H1 (cell line): ENCODE results near the gene ZFP57. TPM values are rescaled to one million over a fixed set of nuclear protein-coding genes. Genes with fewer than 3 reads are reported as not detected.
A peak's percentile ranks its signal among the peaks of the same experiment; 100 is the strongest.

Source experiments
- CTCF ChIA-PET: fragments of 300-600 bp; sonication (Branson Sonifier 250); formaldehyde crosslinking; loops from one replicate; lab custom pipeline; 2021; ENCODE audit not compliant: partially characterized antibody; lab: Charles Lee
- POLR2A ChIA-PET: fragments of 300-600 bp; sonication (Branson Sonifier 250); formaldehyde crosslinking; loops from one replicate; lab custom pipeline; 2021; ENCODE audit warnings: inconsistent platforms; ENCODE audit not compliant: partially characterized antibody; lab: Charles Lee
- DNase-seq, 2 experiments: peaks; one replicate each; pipeline versions ENCODE4 v3.0.0 to v3.0.0-alpha.2; 2010 to 2022; ENCODE audit warnings: low spot score in 2 of 2, low read depth in 1 of 2, mixed read lengths in 1 of 2
- FAIRE-seq: peaks from 2 replicates; lab custom pipeline; 2011; peaks lifted over from hg19 to GRCh38; lab: Jason Lieb, UNC
- H2AFZ ChIP-seq: 2 replicates; pipeline ENCODE4 v1.8.1; 2012; ENCODE audit warnings: low read length, inconsistent platforms
- H2AK5ac ChIP-seq: 2 replicates; pipeline ENCODE4 v1.6.1; 2013; ENCODE audit warnings: low read depth, low read length
- H2BK120ac ChIP-seq: replicated peaks from 2 replicates; pipeline ENCODE3; 2013; ENCODE audit warnings: low read depth, low read length, inconsistent platforms
- H2BK12ac ChIP-seq: 2 replicates; pipeline ENCODE4 v1.6.1; 2013; ENCODE audit warnings: low read depth, low read length
- H2BK15ac ChIP-seq: 2 replicates; pipeline ENCODE4 v1.6.1; 2013; ENCODE audit warnings: low read length
- H2BK20ac ChIP-seq: 2 replicates; pipeline ENCODE4 v1.6.1; 2013; ENCODE audit warnings: low read length
- H2BK5ac ChIP-seq: 2 replicates; pipeline ENCODE4 v1.6.1; 2013; ENCODE audit warnings: low read depth, low read length
- H3K14ac ChIP-seq: 2 replicates; pipeline ENCODE4 v1.6.1; 2013; ENCODE audit warnings: inconsistent platforms; ENCODE audit not compliant: insufficient read length
- H3K18ac ChIP-seq: 2 replicates; pipeline ENCODE4 v1.6.1; 2013; ENCODE audit warnings: low read length; ENCODE audit errors: extremely low read depth
- H3K23ac ChIP-seq: 2 replicates; pipeline ENCODE4 v1.6.1; 2013; ENCODE audit warnings: inconsistent platforms; ENCODE audit not compliant: insufficient read length
- H3K23me2 ChIP-seq: 2 replicates; pipeline ENCODE4 v1.6.1; 2013; ENCODE audit warnings: low read depth, low read length
- H3K27ac ChIP-seq: 2 replicates; pipeline ENCODE4 v1.6.1; 2011; ENCODE audit warnings: low read depth, low read length, inconsistent platforms
- H3K27me3 ChIP-seq, 4 experiments: replicated peaks in 1 of 4; 1 replicate in 1 of 4; 2 replicates in 3 of 4; pipeline versions ENCODE4 v1.6.1 to v1.8.1; 2011 to 2013; ENCODE audit warnings: low read length in 3 of 4, mild to moderate bottlenecking in 3 of 4, inconsistent platforms in 2 of 4, mixed read lengths in 2 of 4, moderate library complexity in 1 of 4; ENCODE audit not compliant: control insufficient read depth in 3 of 4, insufficient read depth in 3 of 4; ENCODE audit errors: extremely low read depth in 1 of 4
- H3K36me3 ChIP-seq, 4 experiments: 2 replicates each; pipeline versions ENCODE4 v1.6.1 to v1.8.1; 2011 to 2013; ENCODE audit warnings: mild to moderate bottlenecking in 4 of 4, low read length in 3 of 4, moderate library complexity in 2 of 4, control low read depth in 1 of 4, inconsistent platforms in 1 of 4; ENCODE audit not compliant: insufficient read depth in 4 of 4, control insufficient read depth in 2 of 4
- H3K4ac ChIP-seq: replicated peaks from 2 replicates; pipeline ENCODE3; 2013; ENCODE audit warnings: low read length, low read depth, mixed read lengths, inconsistent platforms; ENCODE audit not compliant: insufficient read length
- H3K4me1 ChIP-seq, 4 experiments: replicated peaks in 1 of 4; 1 replicate in 1 of 4; 2 replicates in 3 of 4; pipeline versions ENCODE4 v1.6.1 to v1.8.1; 2011 to 2013; ENCODE audit warnings: low read length in 3 of 4, inconsistent platforms in 2 of 4, mixed read lengths in 1 of 4; ENCODE audit not compliant: insufficient read depth in 4 of 4, control insufficient read depth in 3 of 4
- H3K4me2 ChIP-seq, 2 experiments: 2 replicates each; pipeline versions ENCODE4 v1.6.1 to v1.8.1; 2011 to 2013; ENCODE audit warnings: low read depth in 2 of 2, low read length in 2 of 2, control low read depth in 1 of 2, inconsistent platforms in 1 of 2, mild to moderate bottlenecking in 1 of 2; ENCODE audit not compliant: insufficient read depth in 1 of 2
- H3K4me3 ChIP-seq, 4 experiments: fragments of 200-600, 300-600 bp in 1 of 4; sonication (generic), shearing (Covaris generic), sonication (Bioruptor Twin) in 1 of 4; 2 replicates each; pipeline versions ENCODE4 v1.5.1 to v1.8.1; 2011 to 2016; ENCODE audit warnings: low read length in 4 of 4, low read depth in 3 of 4, control low read depth in 2 of 4, inconsistent platforms in 2 of 4, mild to moderate bottlenecking in 2 of 4, mixed read lengths in 1 of 4, moderate library complexity in 1 of 4; ENCODE audit not compliant: insufficient read depth in 2 of 4; ENCODE audit errors: extremely low read depth in 1 of 4
- H3K56ac ChIP-seq: replicated peaks from 2 replicates; pipeline ENCODE3; 2013; ENCODE audit warnings: low read depth, mild to moderate bottlenecking, mixed read lengths, low read length, inconsistent platforms; ENCODE audit not compliant: insufficient read length
- H3K79me1 ChIP-seq: 2 replicates; pipeline ENCODE4 v1.6.1; 2013; ENCODE audit warnings: low read depth, low read length, control low read depth
- H3K79me2 ChIP-seq, 2 experiments: 2 replicates each; pipeline versions ENCODE4 v1.6.1 to v1.8.1; 2012 to 2013; ENCODE audit warnings: low read length in 2 of 2, mild to moderate bottlenecking in 2 of 2, inconsistent platforms in 1 of 2; ENCODE audit not compliant: insufficient read depth in 2 of 2, control insufficient read depth in 1 of 2
- H3K9ac ChIP-seq, 4 experiments: replicated peaks in 1 of 4; 1 replicate in 1 of 4; 2 replicates in 3 of 4; pipeline versions ENCODE4 v1.6.1 to v1.8.1; 2011 to 2013; ENCODE audit warnings: low read depth in 3 of 4, low read length in 3 of 4, control low read depth in 2 of 4, mild to moderate bottlenecking in 2 of 4, moderate library complexity in 2 of 4, inconsistent platforms in 1 of 4; ENCODE audit errors: extremely low read depth in 1 of 4
- H3K9me3 ChIP-seq, 2 experiments: 2 replicates each; pipeline versions ENCODE4 v1.6.1 to v1.8.1; 2012 to 2013; ENCODE audit warnings: mild to moderate bottlenecking in 2 of 2, moderate library complexity in 2 of 2, control low read depth in 1 of 2, inconsistent platforms in 1 of 2, low read depth in 1 of 2, low read length in 1 of 2, mixed read lengths in 1 of 2; ENCODE audit not compliant: insufficient read depth in 2 of 2
- H4K20me1 ChIP-seq, 2 experiments: replicated peaks in 1 of 2; 2 replicates each; pipeline versions ENCODE3 to v1.8.1; 2011 to 2013; ENCODE audit warnings: inconsistent platforms in 2 of 2, low read length in 2 of 2, mild to moderate bottlenecking in 1 of 2; ENCODE audit not compliant: insufficient read depth in 2 of 2, control insufficient read depth in 1 of 2
- H4K5ac ChIP-seq: 2 replicates; pipeline ENCODE4 v1.6.1; 2013; ENCODE audit warnings: low read length, low read depth, mixed read lengths, inconsistent platforms; ENCODE audit not compliant: insufficient read length
- H4K8ac ChIP-seq: 2 replicates; pipeline ENCODE4 v1.8.0; 2013; ENCODE audit warnings: mild to moderate bottlenecking, moderate library complexity, low read length, inconsistent platforms; ENCODE audit not compliant: insufficient read depth; ENCODE audit errors: extremely low read depth
- H4K91ac ChIP-seq: replicated peaks from 2 replicates; pipeline ENCODE3; 2013; ENCODE audit warnings: low read length, mixed read lengths, inconsistent platforms; ENCODE audit not compliant: insufficient read length
- BRCA1 ChIP-seq: IDR thresholded peaks from 2 replicates; pipeline ENCODE4 v1.6.1; 2012; ENCODE audit warnings: low read depth, low read length, improper control_type of control experiment
- CHD1 ChIP-seq: IDR thresholded peaks from 2 replicates; pipeline ENCODE4 v1.6.1; 2012; ENCODE audit warnings: low read depth, low read length, improper control_type of control experiment
- CREB1 ChIP-seq: IDR thresholded peaks from 2 replicates; pipeline ENCODE4 v1.6.1; 2012; ENCODE audit warnings: inconsistent platforms
- GABPA ChIP-seq: IDR thresholded peaks from 2 replicates; pipeline ENCODE4 v1.6.1; 2011; ENCODE audit warnings: mild to moderate bottlenecking, low read length, moderate library complexity, borderline replicate concordance; ENCODE audit not compliant: insufficient read depth
- PHF8 ChIP-seq: fragments of 200-600 bp; sonication (generic); conservative IDR thresholded peaks from 2 replicates; pipeline ENCODE4 v1.7.1; 2012; ENCODE audit warnings: low read depth, mild to moderate bottlenecking, inconsistent platforms, low read length, moderate library complexity
- POU5F1 ChIP-seq: IDR thresholded peaks from 2 replicates; pipeline ENCODE4 v1.6.1; 2011; ENCODE audit warnings: low read depth, mild to moderate bottlenecking, low read length, moderate library complexity
- SRF ChIP-seq: IDR thresholded peaks from 2 replicates; pipeline ENCODE4 v1.6.1; 2011; ENCODE audit warnings: mild to moderate bottlenecking, low read depth, low read length, moderate library complexity
- TAF1 ChIP-seq: IDR thresholded peaks from 2 replicates; pipeline ENCODE4 v1.6.1; 2011; ENCODE audit warnings: mild to moderate bottlenecking, low read depth, low read length
- WGBS, 2 experiments: shearing (Covaris generic) in 1 of 2; methylation state at CpG; one replicate each; pipeline versions ENCODE4 v1.1.6 to v1.1.7; 2013 to 2015; ENCODE audit warnings: low lambda C conversion rate in 2 of 2, mixed read lengths in 2 of 2, inconsistent platforms in 1 of 2, low coverage in 1 of 2, missing lambda C conversion rate in 1 of 2; ENCODE audit not compliant: insufficient replicate concordance in 2 of 2, insufficient coverage in 1 of 2, insufficient read length in 1 of 2; ENCODE audit errors: extremely low coverage in 1 of 2, missing lambda C conversion rate in 1 of 2; 5-methylcytosine and 5-hydroxymethylcytosine counted together
- polyA plus RNA-seq, 7 experiments: library from polyadenylated mRNA; depleted of rRNA in 3 of 7; stranded (reverse) in 5 of 7; unstranded in 2 of 7; fragments of >200 nt in 5 of 7; fragments of 200-250 nt in 2 of 7; gene quantifications; 1 replicate in 5 of 7; 2 replicates in 1 of 7; 4 replicates in 1 of 7; pipeline versions ENCODE4 v1.2.1 to v1.2.3, GENCODE V29; 2011 to 2013; ENCODE audit warnings: missing spikeins in 2 of 7, mixed read lengths in 2 of 7
- total RNA-seq: library from RNA; stranded (reverse); fragmentation: NEBNext Ultra II Directional; extraction: Animal tissue kit (Norgen Biotek cat#: 25700); gene quantifications from 2 replicates; pipeline ENCODE4 v1.2.1, GENCODE V29; 2021

ZFP57 gene
- total and polyA plus RNA-seq, 2 of the 8 experiments (the other 6 are each of a cell fraction or from before 2014, with no cell fraction given), result 0.85 to 1.2 TPM

GRCh38 chr6:29652198-29652584, 28.8 kb downstream of the ZFP57 start:
- no peak overlapping the region for H3K27ac ChIP-seq

More at GRCh38 chr6:29652198-29652584, 28.8 kb downstream of the ZFP57 start:
- no peak overlapping the region for H3K14ac ChIP-seq
- no peaks in the 10 kb centered on the region for H3K79me1 ChIP-seq
- FAIRE-seq, result no peak
- no peak overlapping the region for H2AK5ac ChIP-seq
- H3K36me3 ChIP-seq, result no peaks in the 10 kb centered on the region
- ChIA-PET CTCF (interaction anchor here (0.7 to 33.1 kb wide), 12 partner anchors 4 to 98 kb away, joined by 3 to 658 read pairs (median 23); partner anchors contain the start of genes GABBR1, MOG and ZFP57), POLR2A (interaction anchor here (7.7 kb wide), 1 partner anchor 11 kb away, joined by 78 read pairs; no protein-coding TSS in a partner anchor)
- no peaks in the 10 kb centered on the region for H3K79me2 ChIP-seq
- H3K4me2 ChIP-seq, result no peak overlapping the region
- H2BK5ac ChIP-seq, result no peak overlapping the region; the same call in 1 of the 2 replicates
- DNase-seq, result no peak
- no peak overlapping the region for H3K18ac ChIP-seq
- H2BK120ac ChIP-seq, result no peak overlapping the region
- no peak overlapping the region for H3K56ac ChIP-seq
- no peak overlapping the region for H3K4me3 ChIP-seq
- peaks cover 7 to 21% (median 14%) of the 10 kb centered on the region in 4 experiments for H3K4me1 ChIP-seq
- no peak overlapping the region for H2BK15ac ChIP-seq
- H2BK12ac ChIP-seq, result peak overlapping the region; percentile 77; the same call in 1 of the 2 replicates
- H3K27me3 ChIP-seq, result no peaks in the 10 kb centered on the region
- H2AFZ ChIP-seq, result no peak overlapping the region
- no peak overlapping the region for H3K9ac ChIP-seq
- H2BK20ac ChIP-seq, result peak overlapping the region; percentile 76; the same call in 1 of the 2 replicates
- no peak overlapping the region for H4K5ac ChIP-seq
- 92% methylated on average over 10 of the region's 10 CpGs; no CpG with 5 or more reads in 1 of the 2 experiments for WGBS, 2 experiments
- no peak overlapping the region for H4K8ac ChIP-seq
- peak overlapping the region; percentile 4 for H4K91ac ChIP-seq
- H3K9me3 ChIP-seq, result no peaks in the 10 kb centered on the region
- TF ChIP-seq CREB1 (no peak), CHD1 (no peak), POU5F1 (no peak), SRF (no peak), PHF8 (no peak), BRCA1 (no peak), TAF1 (no peak), GABPA (no peak)
- no peaks in the 10 kb centered on the region for H3K23me2 ChIP-seq
- no peak overlapping the region for H3K23ac ChIP-seq
- no peak overlapping the region for H3K4ac ChIP-seq
- no peaks in the 10 kb centered on the region for H4K20me1 ChIP-seq
